ENCODE results near the gene RBPJ.

GRCh38 chr4:26317766-26318165 lies 3.0 kb upstream of the RBPJ start:
- TF ChIP-seq SIN3A (IDR thresholded peaks at IDR 0.05; ENCODE audit: borderline replicate concordance, insufficient read depth, low read depth, low read length) (no peak), TCF7L2 (IDR thresholded peaks at IDR 0.05; ENCODE audit: low read depth, low read length) (no peak), CTCF (IDR thresholded peaks at IDR 0.05) (no peak)

Data from Panc1 (cell line).